Glutamatergic neuron (in vitro differentiated cells): ENCODE results near the gene TWIST2. TPM values are rescaled to one million over a fixed set of nuclear protein-coding genes. Genes with fewer than 3 reads are reported as not detected.

ENCODE experiments used
- DNase-seq: peaks from one replicate; pipeline ENCODE4 v3.0.0; 2022
- H3K27ac Mint-ChIP-seq: one replicate; pipeline ENCODE4 v1.8.0; 2020; ENCODE audit warnings: mild to moderate bottlenecking, mixed read lengths, inconsistent platforms; ENCODE audit not compliant: unreplicated experiment
- H3K27me3 Mint-ChIP-seq: one replicate; pipeline ENCODE4 v1.8.0; 2020; ENCODE audit warnings: mild to moderate bottlenecking, moderate library complexity, mixed read lengths, inconsistent platforms; ENCODE audit not compliant: unreplicated experiment
- H3K36me3 Mint-ChIP-seq: one replicate; pipeline ENCODE4 v1.8.0; 2020; ENCODE audit warnings: mild to moderate bottlenecking, mixed read lengths, inconsistent platforms; ENCODE audit not compliant: unreplicated experiment
- H3K4me1 Mint-ChIP-seq: one replicate; pipeline ENCODE4 v1.8.0; 2020; ENCODE audit warnings: mild to moderate bottlenecking, low read depth, mixed read lengths, inconsistent platforms; ENCODE audit not compliant: unreplicated experiment
- H3K4me3 Mint-ChIP-seq: one replicate; pipeline ENCODE4 v1.8.0; 2020; ENCODE audit warnings: mild to moderate bottlenecking, mixed read lengths, inconsistent platforms; ENCODE audit not compliant: unreplicated experiment
- H3K9me3 Mint-ChIP-seq: one replicate; pipeline ENCODE4 v1.8.0; 2020; ENCODE audit warnings: mild to moderate bottlenecking, moderate library complexity, mixed read lengths, inconsistent platforms; ENCODE audit not compliant: unreplicated experiment
- total RNA-seq: library from RNA; stranded (reverse); fragmentation: NEBNext Ultra II Directional; extraction: Animal tissue kit (Norgen Biotek cat#: 25700); gene quantifications from one replicate; pipeline ENCODE4 v1.2.1, GENCODE V29; 2021; ENCODE audit not compliant: unreplicated experiment
- TF ChIP-seq, protein P1 (sequence below): fragments of 200-600 bp; sonication (generic); IDR thresholded peaks from one replicate; pipeline ENCODE4 v1.5.0; 2021; ENCODE audit not compliant: partially characterized antibody, unreplicated experiment

The TWIST2 gene
- total RNA-seq, 1 donor from 2014 or later: not detected

GRCh38 chr2:238820916-238821315 is 27.0 kb upstream of the TWIST2 start:
- Mint-ChIP-seq H3K27me3 (peaks cover 7% of the 10 kb centered on the region), H3K4me3 (no peak overlapping the region), H3K27ac (no peak overlapping the region), H3K9me3 (peaks cover 4% of the 10 kb centered on the region), H3K36me3 (peaks cover 26% of the 10 kb centered on the region), H3K4me1 (peaks cover 15% of the 10 kb centered on the region)
- TF ChIP-seq, protein P1, sequence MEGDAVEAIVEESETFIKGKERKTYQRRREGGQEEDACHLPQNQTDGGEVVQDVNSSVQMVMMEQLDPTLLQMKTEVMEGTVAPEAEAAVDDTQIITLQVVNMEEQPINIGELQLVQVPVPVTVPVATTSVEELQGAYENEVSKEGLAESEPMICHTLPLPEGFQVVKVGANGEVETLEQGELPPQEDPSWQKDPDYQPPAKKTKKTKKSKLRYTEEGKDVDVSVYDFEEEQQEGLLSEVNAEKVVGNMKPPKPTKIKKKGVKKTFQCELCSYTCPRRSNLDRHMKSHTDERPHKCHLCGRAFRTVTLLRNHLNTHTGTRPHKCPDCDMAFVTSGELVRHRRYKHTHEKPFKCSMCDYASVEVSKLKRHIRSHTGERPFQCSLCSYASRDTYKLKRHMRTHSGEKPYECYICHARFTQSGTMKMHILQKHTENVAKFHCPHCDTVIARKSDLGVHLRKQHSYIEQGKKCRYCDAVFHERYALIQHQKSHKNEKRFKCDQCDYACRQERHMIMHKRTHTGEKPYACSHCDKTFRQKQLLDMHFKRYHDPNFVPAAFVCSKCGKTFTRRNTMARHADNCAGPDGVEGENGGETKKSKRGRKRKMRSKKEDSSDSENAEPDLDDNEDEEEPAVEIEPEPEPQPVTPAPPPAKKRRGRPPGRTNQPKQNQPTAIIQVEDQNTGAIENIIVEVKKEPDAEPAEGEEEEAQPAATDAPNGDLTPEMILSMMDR: no peak
- no peak for DNase-seq

DNA sequence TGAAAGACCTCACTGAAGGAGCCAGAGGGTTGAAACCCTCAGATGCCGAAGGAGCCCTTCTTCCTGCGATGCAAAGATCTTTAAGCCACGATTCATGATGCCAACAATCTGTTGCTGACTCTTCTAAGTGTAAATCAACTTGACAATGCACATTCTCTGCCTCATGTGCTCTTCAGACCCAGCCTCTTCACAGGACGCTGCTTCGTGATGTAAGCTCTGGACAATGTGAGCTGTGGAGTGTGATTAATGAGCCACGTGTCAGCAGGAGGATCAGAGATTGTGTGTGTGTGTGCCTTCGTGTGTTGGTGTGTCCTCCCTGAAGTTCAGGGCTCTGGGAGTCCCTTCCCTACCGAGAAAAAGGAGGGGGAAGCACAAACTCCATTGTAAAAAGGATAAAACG is 26.5 kb upstream of the TWIST2 start:
- peaks cover 4% of the 10 kb centered on the region for H3K9me3 Mint-ChIP-seq
- H3K36me3 Mint-ChIP-seq: peaks cover 26% of the 10 kb centered on the region
- H3K27ac Mint-ChIP-seq: no peak overlapping the region
- no peak for DNase-seq
- peaks cover 15% of the 10 kb centered on the region for H3K4me1 Mint-ChIP-seq
- no peak overlapping the region for H3K4me3 Mint-ChIP-seq
- peaks cover 7% of the 10 kb centered on the region for H3K27me3 Mint-ChIP-seq
- TF ChIP-seq, protein P1: no peak

DNA sequence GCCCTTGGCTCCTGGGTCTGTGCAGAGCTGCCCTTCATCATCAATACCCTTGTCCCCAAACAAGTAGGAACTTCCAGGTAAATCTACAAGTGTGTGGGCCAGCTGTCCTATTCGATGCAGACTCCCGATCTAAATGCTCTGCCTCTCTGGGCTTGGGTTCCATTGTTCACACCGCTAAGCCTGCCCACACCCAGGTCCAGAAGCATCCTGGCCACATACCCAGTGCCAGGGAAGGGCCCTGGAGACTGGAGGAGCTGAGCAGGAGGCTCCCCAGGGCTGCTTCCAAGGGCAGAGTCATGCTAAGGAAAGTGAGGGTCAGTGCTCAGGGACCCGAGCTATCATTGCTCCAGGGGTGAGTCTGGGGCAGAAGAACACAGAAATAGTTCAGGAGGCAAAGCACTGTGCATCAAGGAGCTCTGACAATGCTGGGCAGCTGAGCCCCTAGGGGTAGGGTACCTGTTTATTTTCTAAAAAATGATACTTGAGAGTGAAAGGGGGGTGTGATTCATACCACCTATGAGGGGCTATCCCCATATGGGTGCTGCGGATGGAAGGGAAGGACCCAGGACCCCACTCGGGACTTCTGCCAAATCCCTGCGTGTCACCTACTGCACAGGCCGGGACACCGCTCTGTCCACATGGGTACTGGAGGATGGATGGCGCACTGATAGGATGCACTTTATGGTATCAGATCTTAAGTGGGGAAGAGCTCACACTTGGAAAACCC is 25.8 kb upstream of the TWIST2 start:
- TF ChIP-seq, protein P1: no peak
- H3K9me3 Mint-ChIP-seq: peaks cover 4% of the 10 kb centered on the region
- H3K4me3 Mint-ChIP-seq: no peak overlapping the region
- H3K4me1 Mint-ChIP-seq: peaks cover 12% of the 10 kb centered on the region
- no peak overlapping the region for H3K27ac Mint-ChIP-seq
- no peak for DNase-seq
- H3K27me3 Mint-ChIP-seq: peaks cover 4% of the 10 kb centered on the region
- peaks cover 26% of the 10 kb centered on the region for H3K36me3 Mint-ChIP-seq

- DNase-seq: no peak
- H3K27me3 Mint-ChIP-seq: peaks cover 4% of the 10 kb centered on the region
- no peak overlapping the region for H3K27ac Mint-ChIP-seq
- H3K4me3 Mint-ChIP-seq: no peak overlapping the region
- peaks cover 26% of the 10 kb centered on the region for H3K36me3 Mint-ChIP-seq
- H3K9me3 Mint-ChIP-seq: peaks cover 4% of the 10 kb centered on the region
- H3K4me1 Mint-ChIP-seq: peaks cover 7% of the 10 kb centered on the region
- TF ChIP-seq, protein P1: no peak
These were observed 24.9 kb upstream of the TWIST2 start for GRCh38 chr2:238822955-238823354.

DNA sequence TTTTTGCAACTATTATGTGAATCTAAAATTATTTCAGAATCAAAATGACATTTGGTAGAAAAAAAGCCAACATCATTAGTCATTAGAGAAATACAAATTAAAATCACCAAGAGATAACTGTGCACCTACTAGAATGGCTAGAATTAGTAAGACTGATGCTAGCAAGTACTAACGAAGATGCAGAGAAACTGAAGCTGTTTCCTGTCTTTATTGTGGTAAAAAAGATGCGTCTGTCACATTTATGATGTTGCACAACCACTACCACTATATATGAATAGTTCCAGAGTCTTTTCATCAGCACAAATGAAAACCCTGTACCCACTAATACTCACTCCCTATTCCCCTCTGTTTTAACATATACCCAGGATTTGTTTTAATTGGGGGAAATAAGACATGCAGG is 16.7 kb upstream of the TWIST2 start:
- H3K27ac Mint-ChIP-seq: no peak overlapping the region
- no peaks in the 10 kb centered on the region for H3K4me1 Mint-ChIP-seq
- peaks cover 2% of the 10 kb centered on the region for H3K27me3 Mint-ChIP-seq
- no peaks in the 10 kb centered on the region for H3K36me3 Mint-ChIP-seq
- TF ChIP-seq, protein P1: no peak
- no peak overlapping the region for H3K4me3 Mint-ChIP-seq
- DNase-seq: no peak
- H3K9me3 Mint-ChIP-seq: no peaks in the 10 kb centered on the region
